ENCODE measurements around the gene PRORP.

DNA sequence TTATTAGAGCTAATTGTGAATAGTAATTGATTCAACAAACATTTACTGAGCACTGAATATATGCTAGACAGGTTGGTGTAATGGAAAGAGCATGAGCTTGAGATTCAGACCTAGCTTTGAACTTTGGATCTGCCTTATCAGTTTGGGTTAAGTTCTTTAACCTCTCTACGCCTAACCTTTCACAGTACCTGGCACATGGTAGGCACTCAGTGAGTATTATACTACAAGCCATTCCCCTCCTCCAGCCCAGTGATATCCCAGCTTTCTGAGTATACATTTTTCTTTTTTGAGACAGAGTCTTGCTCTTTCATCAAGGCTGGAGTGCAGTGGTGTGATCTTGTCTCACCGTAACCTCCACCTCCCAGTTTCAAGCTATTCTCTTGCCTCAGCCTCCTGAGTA, 44.3 kb upstream of the PRORP start:
- TF ChIP-seq, protein P1, sequence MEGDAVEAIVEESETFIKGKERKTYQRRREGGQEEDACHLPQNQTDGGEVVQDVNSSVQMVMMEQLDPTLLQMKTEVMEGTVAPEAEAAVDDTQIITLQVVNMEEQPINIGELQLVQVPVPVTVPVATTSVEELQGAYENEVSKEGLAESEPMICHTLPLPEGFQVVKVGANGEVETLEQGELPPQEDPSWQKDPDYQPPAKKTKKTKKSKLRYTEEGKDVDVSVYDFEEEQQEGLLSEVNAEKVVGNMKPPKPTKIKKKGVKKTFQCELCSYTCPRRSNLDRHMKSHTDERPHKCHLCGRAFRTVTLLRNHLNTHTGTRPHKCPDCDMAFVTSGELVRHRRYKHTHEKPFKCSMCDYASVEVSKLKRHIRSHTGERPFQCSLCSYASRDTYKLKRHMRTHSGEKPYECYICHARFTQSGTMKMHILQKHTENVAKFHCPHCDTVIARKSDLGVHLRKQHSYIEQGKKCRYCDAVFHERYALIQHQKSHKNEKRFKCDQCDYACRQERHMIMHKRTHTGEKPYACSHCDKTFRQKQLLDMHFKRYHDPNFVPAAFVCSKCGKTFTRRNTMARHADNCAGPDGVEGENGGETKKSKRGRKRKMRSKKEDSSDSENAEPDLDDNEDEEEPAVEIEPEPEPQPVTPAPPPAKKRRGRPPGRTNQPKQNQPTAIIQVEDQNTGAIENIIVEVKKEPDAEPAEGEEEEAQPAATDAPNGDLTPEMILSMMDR (IDR thresholded peaks at IDR 0.05): no peak
- TF ChIP-seq POLR2A (IDR thresholded peaks at IDR 0.05): no peak

Data from breast epithelium (tissue), 3 donors.